GM18502 (cell line): ENCODE results near the gene CFAP92.
"Not testable (repeated sequence)": the region's sequence is repeated elsewhere in the genome, so short reads cannot be mapped to it uniquely, and the experiment has no call there.

ENCODE experiments used
- ATAC-seq: cut with Tn5 transposase; IDR thresholded peaks from one replicate; pipeline ENCODE4 v1.9.1; 2021; ENCODE audit warnings: mild to moderate bottlenecking; ENCODE audit not compliant: unreplicated experiment, poor library complexity

Gene CFAP92

DNA sequence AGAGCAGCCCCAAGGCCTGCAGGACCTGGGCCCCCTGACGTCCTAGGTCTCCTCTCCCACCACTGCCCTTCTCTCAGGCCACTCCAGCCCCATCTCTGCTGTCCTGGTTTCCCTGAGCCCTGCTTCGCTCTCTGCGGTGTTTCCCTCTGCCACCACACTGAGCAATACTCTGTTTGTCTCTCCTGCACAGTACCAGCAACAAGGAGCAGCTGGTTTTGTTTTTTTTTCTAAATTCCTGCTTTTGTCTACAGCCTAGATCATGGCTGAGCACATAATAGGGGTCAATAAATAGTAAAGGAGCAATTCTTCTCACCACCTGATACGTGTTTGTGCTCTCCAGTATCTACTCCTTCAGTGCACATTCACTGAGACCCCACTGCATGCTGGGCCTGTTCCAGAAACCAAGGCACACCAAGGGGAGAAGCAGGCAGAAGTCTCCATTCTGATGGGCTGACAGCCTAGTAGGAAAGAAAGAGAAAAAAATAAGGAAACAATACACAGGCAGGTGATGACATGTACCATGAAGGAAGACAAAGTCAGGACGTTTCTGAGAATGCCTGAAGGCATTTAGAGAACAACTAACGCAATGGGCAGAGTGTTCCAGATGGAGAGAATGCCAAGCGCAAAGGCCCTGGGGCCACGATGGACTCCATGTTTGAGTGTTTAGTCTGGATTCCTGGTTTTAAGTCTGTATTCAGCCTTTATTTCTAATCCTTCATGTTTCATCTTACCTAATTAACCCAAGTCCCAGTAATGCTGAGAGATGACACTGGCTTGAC lies 120.4 kb downstream of the CFAP92 start:
- ATAC-seq = no peak

DNA sequence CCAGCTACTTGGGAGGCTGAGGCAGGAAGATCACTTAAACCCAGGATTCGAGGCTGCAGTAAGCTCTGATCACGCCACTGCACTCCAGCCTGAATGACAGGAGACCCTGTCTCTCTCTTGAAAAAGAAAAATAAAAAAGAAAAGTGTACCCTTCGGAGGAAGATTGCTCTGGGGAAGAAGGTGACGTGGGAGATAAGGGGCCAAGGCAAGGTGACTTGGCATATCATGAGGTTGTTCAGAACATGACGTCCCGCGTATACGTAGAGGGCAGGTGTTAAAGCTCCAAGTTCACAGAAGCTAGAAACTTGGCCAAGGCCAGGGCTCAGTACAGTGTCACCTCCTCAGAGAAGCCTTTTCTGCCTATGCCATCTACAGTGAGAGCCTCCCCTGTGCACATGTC lies 121.1 kb downstream of the CFAP92 start:
- no peak for ATAC-seq

DNA sequence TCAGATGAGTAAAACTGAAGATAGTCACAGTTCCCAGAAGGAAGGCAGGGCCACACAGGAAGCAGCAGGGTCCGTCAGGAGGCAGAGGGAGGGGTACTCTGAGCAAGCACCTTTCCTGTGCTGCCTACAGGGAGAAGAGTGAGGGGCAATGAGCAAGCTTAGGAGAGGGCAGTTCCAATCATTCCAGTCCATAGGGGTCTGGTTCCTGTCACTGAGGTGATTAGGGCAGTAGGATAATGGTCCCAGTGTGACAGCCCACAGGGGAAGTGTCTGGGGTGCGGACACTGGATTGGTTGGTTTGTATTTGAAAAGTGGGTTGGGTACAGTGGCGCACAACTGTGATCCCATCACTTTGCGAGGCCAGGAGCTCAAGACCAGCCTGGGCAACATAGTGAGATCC lies 121.6 kb downstream of the CFAP92 start:
- no peak for ATAC-seq

DNA sequence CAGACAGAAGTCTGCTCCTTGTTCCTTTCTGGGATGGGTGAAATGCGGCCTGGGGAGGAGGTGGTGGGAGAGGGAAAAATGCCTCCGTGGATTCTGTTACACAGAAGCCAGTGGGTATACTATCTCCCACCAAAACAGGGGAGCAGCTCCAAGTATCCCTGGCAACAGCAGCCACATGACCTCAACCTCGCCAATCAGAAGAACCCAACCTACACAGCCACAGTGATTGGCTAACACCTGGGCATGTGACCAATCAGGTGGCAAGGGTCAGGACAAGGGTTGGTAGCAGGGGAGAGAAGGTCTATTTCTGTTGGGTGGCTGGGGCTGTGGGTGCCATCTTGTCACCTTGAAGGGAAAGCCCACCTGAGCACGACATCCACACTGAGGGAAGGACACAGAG lies 123.5 kb downstream of the CFAP92 start:
- ATAC-seq = no peak

DNA sequence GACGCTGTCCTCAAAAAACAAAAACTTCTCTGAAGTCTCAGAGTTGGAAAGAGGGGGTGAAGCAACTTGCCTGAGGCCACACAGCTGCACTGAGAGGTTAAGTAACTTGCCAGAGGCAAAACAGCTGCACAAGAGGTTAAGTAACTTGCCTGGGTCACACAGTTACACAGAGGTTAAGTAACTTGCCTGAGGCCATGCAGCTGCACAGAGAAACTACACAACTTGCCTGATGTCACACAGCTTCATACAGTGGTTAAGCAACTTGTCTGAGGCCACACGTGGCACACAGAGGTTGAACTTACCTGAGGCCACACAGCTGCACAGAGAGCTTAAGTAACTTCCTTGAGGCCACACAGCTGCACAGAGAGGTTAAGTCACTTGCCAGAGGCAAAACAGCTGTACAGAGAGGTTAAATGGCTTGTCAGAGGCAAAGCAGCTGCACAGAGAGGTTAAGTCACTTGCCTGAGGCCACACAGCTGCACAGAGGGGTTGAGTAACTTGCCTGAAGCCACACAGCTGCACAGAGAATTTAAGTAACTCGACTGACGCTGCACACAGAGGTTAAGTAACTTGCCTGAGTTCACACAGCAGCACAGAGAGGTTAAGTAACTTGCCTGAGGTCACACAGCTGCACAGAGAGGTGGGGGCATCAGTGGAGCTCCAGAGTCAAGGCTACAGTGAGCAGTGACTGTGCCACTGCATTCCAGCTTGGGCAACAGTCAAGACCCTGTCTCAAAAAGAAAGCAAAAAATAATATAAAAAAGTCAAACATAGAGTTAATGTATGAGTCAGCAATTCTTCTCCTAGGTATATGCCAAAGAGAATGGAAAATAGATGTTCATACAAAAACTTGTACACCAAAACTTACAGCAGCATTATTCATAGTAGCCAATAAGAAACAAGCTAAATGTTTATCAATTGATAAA lies 126.4 kb downstream of the CFAP92 start:
- no peak for ATAC-seq

DNA sequence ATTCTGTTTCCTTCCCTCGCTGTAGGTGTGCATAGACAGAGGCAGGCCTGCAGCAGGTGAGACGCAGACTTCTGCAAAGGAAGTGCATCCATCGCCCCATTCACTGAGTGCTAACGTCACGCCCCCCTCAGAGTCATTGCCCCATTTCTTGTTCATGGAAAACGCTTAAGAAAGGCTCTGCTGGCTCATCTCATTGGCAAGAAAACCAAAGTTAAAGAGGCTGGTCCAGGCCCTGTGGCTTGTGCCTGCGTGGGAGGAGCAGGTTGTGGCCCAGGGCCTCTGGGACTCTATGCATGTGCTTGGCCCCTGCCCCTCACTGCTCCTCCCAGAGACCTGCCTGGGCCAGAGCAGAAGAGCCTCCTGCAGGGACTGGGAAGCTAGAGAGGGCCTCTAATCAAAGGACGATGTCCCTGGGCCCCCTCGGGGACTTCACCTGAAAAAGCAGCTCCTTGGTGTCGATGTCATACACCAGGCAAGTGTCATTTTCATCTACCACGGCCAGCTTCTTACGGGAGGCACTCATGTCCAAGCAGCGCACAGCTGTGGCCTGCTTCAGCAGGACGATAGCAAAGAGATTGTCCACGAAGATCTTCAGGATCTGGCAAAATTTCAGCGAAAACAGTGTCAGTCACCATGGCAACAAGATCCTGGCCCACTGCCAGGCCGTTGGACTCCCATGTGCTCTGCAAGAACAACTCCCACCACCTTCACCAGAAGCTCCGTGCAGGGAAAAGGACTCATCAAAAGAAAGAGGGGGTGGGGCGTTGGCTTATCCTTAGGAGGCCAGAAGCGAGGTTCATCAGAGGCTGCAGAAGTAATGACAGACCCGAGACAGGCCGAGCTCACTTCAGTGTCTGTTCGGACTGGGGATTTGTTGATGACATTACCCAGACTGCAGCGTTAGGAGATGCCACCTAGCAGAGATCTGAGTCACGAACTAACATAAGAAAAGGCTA lies 128.7 kb downstream of the CFAP92 start:
- ATAC-seq = not testable (repeated sequence)

DNA sequence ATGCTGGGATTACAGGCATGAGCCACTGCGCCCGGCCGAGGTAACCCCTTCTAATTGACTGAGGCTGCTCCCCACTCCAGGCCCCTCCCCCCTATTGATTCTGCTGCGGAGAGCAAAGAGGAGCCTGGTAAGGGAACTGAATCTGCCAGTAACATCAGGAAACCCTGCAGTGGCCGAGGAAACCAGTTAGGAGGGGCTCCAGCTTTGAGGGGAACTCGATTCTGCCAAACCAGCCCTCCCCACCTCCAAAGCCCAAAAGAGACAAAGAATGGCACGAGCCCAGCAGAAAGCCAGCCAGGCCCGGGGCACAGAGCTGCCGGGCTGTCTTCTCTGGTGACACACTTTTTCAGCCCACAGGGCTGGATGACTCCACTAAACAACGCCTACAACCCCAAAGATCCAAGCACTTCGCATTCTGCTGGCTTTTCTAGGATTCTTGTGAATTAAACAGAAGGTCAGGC lies 129.5 kb downstream of the CFAP92 start:
- no peak for ATAC-seq

DNA sequence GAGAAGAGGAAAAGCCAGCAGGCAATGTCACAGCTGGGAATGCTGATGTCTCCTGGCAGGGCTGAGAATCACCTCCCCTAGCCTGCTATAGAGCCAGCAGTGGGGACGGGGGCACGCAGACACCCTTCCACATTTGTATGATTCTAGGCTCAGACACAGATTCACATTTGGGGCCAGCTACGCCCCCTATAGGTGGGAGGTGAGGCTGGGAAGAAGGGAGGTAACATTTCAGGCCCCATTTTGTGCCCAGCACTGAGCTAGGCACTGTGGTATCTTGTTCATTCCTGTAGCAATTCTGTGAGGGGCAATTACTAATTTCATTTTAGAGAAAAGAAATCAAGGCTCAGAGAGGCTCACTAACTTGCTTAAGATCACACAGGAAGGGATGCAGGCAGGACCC lies 130.3 kb downstream of the CFAP92 start:
- ATAC-seq = no peak

DNA sequence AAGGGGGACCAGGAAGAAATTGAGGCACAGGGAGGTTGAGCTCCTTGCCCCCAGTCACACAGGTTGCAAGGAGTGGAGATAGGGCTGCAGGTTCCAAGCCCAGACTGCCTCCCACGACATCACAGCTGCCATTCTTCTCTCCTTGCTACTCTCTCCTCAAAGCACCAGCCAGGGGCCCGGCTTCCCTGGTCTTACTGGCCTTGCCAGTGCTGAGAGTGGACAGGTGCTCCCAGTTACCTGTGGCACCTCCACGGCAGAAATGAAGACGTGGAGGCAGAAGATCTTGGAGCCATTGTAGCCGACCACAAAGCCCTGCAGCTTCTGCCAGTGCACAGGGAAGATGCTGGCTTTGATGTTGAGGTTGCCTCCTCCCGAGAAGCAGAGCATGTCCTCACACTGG lies 132.4 kb downstream of the CFAP92 start:
- ATAC-seq = no peak
